Measurements from ENCODE around the gene EIF4E2.
A peak's percentile ranks its signal among the peaks of the same experiment; 100 is the strongest.

Gene EIF4E2

DNA sequence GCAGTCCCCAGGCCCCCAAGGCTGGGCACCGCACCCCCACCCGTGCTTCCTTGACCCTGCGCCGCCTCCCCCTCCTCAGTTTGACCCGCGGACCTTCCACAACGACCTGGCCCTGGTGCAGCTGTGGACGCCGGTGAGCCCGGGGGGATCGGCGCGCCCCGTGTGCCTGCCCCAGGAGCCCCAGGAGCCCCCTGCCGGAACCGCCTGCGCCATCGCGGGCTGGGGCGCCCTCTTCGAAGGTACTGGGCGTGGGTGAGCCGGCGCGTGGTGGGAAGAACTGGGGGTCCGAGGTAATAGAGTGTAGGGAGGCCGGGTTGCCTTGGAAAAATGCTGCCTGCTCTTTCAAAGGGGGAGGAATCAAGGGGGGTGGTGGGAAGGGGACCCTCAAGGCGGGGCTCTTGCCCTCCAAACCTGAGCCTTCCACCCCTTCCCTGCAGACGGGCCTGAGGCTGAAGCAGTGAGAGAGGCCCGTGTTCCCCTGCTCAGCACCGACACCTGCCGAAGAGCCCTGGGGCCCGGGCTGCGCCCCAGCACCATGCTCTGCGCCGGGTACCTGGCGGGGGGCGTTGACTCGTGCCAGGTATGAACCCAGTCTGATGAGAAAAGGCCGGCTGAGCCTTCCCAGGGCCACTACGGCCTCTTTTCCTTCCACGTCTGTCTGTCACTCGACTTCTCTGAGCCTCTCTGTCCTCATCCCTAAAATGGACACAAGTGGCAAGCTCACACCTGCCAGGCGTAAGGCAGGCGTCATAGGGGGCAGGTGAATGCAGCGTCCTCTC, 27.7 kb upstream of the EIF4E2 start:
- DNase-seq, result no peak

DNA sequence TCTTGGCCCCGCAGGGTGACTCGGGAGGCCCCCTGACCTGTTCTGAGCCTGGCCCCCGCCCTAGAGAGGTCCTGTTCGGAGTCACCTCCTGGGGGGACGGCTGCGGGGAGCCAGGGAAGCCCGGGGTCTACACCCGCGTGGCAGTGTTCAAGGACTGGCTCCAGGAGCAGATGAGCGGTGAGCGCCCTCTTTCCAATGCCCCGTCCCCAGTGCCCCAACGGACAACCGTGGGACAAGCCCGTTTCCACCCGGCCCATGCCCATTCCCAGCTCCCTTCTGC, 27.1 kb upstream of the EIF4E2 start:
- DNase-seq, result no peak

DNA sequence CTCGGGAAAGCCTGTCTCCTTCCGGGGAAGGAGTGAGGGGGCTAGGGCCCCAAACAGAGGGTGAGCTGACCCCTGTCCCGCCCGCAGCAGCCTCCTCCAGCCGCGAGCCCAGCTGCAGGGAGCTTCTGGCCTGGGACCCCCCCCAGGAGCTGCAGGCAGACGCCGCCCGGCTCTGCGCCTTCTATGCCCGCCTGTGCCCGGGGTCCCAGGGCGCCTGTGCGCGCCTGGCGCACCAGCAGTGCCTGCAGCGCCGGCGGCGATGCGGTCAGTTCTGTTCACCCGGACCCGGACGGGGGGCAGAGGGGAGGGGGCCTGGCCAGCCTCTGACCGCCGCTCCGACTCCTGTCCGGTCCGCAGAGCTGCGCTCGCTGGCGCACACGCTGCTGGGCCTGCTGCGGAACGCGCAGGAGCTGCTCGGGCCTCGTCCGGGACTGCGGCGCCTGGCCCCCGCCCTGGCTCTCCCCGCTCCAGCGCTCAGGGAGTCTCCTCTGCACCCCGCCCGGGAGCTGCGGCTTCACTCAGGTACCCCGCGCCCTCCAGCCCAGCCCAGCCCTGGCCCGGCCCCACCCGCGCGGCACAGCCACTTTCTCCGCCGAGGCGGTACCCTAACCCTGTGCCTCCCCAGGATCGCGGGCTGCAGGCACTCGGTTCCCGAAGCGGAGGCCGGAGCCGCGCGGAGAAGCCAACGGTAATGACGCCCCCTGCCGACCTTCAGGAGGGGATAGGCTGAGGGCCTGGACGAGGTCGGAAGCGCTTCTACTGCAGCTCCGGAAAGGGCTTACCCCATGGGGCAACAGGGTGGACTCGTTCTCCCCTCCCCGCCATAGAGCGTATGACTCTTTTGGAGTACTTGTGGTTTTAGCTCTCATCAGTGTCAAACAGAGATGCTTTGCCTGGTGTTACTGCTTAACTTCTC, 26.5 kb upstream of the EIF4E2 start:
- DNase-seq, result peak; percentile 61

GRCh38 chr2:232524771-232525170, 25.7 kb upstream of the EIF4E2 start:
- no peak for DNase-seq

DNA sequence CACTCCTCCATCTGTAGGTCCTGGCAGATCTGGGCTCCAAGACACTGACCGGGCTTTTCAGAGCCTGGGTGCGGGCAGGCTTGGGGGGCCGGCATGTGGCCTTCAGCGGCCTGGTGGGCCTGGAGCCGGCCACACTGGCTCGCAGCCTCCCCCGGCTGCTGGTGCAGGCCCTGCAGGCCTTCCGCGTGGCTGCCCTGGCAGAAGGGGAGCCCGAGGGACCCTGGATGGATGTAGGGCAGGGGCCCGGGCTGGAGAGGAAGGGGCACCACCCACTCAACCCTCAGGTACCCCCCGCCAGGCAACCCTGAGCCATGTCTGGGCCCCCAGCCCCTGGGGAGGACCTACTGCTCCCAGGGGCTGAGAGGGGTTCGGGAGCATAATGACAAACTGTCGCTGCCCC, 25.3 kb upstream of the EIF4E2 start:
- DNase-seq, result no peak

- DNase-seq, result peak; percentile 91
These were observed 24.6 kb upstream of the EIF4E2 start, which contains the start of gene CHRND for GRCh38 chr2:232525791-232526371. TSS of gene CHRND (plus strand) at chr2:232526160. CDS start at chr2:232526216, 56 bp downstream.

- no peak for DNase-seq
These were observed 24.0 kb upstream of the EIF4E2 start for GRCh38 chr2:232526372-232526941.

DNA sequence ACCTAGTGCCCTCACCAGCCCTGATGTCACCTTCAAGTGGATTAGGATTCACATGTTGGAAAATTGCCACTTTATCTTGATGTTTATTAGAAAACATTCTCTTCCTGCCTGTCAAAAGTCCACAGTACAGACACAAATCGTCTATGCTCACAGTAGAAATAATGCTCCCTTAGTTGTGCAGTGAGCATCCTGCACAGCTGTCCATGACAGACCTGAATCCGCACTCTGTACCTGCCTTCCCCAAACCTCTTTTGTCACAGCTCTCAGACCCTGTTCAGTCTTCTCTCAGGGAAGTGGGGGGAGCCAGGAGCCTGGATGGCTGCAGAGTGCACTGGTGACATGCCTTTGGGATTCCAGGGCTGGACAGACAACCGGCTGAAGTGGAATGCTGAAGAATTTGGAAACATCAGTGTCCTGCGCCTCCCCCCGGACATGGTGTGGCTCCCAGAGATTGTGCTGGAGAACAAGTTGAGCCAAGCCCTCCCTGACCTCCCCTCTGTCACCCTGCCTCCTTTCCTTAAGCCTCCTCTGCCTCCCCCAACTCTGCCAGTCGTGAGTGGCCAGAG, 22.5 kb upstream of the EIF4E2 start:
- DNase-seq, result no peak

DNA sequence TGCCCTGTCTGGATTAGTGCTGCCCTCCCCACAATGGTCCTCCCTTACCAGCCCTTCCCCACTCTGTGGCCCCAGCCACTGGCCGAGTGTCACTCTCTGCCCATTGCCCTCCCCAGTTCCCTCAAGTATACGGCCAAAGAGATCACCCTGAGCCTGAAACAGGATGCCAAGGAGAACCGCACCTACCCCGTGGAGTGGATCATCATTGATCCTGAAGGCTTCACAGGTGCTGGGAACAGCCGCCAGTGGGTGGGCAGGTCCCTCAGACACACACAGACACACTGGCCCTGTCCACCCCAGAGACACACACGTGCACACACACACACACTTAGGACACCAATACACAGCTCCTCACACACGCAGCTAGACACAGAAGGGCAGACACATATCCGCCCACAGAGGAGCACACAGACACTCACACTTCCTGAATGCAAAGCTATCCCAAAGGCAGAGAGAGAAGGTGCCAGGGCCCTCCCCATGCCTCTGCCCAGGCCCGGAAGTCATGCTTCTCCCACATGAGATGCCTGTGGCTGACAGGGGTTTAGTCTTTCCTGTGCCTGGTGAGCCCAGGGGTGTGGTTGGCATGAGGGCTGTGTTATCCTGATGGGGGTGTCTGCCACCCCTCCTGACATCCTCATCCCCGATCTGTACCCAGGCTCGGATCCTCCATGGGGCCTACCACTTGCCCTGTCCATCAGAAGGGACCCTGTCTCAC, 21.6 kb upstream of the EIF4E2 start:
- no peak for DNase-seq

DNA sequence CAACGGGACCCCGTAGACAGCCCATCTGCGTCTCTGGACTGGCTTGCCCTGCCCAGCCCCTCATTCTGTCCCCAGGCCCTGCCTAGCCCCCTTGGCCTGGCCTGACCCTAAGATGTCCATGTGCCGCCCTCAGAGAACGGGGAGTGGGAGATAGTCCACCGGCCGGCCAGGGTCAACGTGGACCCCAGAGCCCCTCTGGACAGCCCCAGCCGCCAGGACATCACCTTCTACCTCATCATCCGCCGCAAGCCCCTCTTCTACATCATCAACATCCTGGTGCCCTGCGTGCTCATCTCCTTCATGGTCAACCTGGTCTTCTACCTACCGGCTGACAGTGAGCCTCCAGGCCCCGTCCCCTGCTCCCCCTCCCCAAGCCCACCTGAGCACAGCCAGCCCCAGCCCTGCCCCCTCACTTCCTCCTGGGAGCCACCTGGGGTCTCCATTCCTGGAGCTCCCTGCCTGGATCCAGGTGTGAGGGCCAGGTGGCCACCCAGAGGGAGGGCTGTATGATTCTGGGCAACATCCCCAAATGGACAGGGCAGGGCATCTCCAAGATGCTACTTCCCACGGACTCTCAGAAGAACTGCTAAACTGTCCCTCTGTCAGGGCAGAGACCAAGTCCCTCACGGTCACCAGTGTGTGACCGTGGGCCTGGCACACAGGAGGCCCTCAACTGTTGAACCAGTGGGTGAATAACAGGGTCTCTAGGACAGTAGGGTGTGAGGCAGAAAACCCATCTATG, 20.5 kb upstream of the EIF4E2 start:
- no peak for DNase-seq

- DNase-seq, result no peak
These were observed 19.7 kb upstream of the EIF4E2 start for GRCh38 chr2:232530626-232531260.

GRCh38 chr2:232532419-232532818, 18.1 kb upstream of the EIF4E2 start:
- peak; percentile 35 for DNase-seq

DNA sequence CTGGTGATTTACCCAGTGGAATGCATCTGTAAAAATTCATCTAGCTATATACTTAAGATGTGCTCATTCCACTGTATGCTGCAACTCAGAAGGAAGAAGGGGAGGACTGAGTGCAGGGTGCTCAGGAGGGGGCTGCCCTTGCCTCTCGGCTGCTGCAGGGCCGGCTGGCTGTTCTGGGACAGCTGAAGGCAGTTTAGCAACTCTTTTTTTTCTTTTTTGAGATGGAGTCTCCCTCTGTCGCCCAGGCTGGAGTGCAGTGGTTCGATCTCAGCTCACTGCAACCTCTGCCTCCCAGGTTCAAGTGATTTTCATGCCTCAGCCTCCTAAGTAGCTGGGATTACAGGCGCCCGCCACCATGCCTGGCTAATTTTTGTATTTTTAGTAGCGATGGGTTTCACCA, 17.7 kb upstream of the EIF4E2 start:
- DNase-seq, result peak; percentile 7

GRCh38 chr2:232533944-232534710, 16.4 kb upstream of the EIF4E2 start:
- DNase-seq, result peak; percentile 33

DNA sequence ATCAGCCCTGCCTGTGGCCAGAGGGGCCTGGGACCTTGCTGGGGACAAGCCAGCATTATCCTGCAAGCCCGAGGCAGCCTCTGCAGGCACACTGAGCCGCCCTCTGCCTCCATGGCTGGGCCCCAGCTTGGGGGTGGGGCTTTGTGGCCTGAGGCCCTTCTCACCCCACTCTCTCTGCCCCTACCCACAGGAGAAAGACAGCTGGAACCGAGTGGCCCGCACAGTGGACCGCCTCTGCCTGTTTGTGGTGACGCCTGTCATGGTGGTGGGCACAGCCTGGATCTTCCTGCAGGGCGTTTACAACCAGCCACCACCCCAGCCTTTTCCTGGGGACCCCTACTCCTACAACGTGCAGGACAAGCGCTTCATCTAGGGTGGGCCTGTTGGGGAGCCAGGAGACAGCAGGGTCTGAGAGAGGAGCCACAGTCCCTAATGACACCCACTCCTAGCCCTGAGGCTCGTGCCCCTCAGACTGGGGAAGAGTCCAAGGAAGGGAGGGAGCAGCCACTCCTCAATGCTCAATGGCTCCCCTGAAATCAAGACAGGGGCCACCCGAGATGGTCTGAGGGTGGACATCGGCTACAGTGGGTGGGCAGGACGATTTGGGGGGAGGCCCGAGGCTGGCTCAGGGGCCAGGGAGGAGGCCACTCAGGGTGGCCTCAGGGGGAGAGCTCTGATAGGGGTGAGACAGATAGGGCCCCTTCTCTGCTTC, 15.4 kb upstream of the EIF4E2 start:
- peak; percentile 28 for DNase-seq

DNA sequence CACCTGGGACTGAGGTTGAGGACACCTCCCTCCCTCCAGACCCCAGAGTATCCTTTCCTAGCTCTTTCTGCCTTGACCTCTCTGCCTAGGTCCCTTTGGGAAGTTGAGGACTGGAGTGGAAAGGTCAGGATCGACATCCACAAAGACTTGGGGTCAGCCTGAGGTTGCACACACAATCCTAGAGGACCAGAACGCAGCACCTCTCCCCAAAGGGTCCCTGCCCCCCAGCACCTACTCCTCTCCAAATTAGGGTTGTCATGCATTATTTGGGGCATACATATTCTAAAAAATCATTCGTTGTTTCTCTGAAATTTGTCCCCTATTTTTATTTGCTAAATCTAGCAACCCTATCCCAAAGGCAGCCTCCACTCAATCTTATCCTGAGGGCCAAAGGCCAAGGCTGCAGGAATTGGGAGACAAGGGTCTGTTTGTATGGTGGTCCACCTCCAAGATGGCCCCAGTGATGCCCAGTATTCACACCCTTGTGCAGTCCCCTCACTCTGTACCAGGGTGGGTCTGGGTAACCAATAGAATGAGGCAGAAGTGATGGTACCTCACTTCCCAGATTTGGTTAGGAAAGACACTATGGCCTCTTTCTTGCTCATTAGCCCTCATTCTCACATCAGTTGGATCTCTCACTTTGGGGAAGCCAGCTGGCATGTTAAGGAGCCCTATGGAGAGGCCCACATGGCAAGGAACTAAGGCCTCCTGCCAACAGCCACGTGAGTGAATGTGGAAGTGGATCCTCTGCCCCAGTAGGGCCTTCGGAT, 14.5 kb upstream of the EIF4E2 start:
- DNase-seq, result peak; percentile 6

GRCh38 chr2:232537079-232537478, 13.4 kb upstream of the EIF4E2 start:
- DNase-seq, result peak; percentile 3

GRCh38 chr2:232537499-232537898, 13.0 kb upstream of the EIF4E2 start:
- no peak for DNase-seq

- DNase-seq, result no peak
These were observed 11.8 kb upstream of the EIF4E2 start for GRCh38 chr2:232538671-232539070.
